Activated CD4-positive, alpha-beta memory T cell treated with anti-CD3 and anti-CD28 coated beads, Interleukin-2, amount 10 ng/mL, durations not matched to agents 7 days and 5 days (primary cell): ENCODE results near the gene FAM174A. TPM values are rescaled to one million over a fixed set of nuclear protein-coding genes. Genes with fewer than 3 reads are reported as not detected.
"Not testable (repeated sequence)": the region's sequence is repeated elsewhere in the genome, so short reads cannot be mapped to it uniquely, and the experiment has no call there.

Experiments used
- CTCF ChIA-PET: fragments of 350-600 bp; sonication (Branson Sonifier 250); formaldehyde crosslinking; loops from one replicate; lab custom pipeline; 2021; ENCODE audit warnings: antibody characterized with exemption, inconsistent platforms; lab: Charles Lee
- POLR2A ChIA-PET: fragments of 350-600 bp; sonication (Branson Sonifier 250); formaldehyde crosslinking; loops from one replicate; lab custom pipeline; 2021; ENCODE audit warnings: antibody characterized with exemption; lab: Charles Lee
- DNase-seq: peaks from one replicate; pipeline ENCODE4 v3.0.0-alpha.2; 2020
- H3K27ac Mint-ChIP-seq: one replicate; pipeline ENCODE4 v1.8.0; 2021; ENCODE audit warnings: mild to moderate bottlenecking, mixed read lengths
- H3K27me3 Mint-ChIP-seq: one replicate; pipeline ENCODE4 v1.8.0; 2021; ENCODE audit warnings: mixed read lengths
- H3K36me3 Mint-ChIP-seq: one replicate; pipeline ENCODE4 v1.8.0; 2021; ENCODE audit warnings: low read depth, mixed read lengths
- H3K4me1 Mint-ChIP-seq: one replicate; pipeline ENCODE4 v1.8.0; 2021; ENCODE audit warnings: mixed read lengths
- H3K4me3 Mint-ChIP-seq: one replicate; pipeline ENCODE4 v1.8.0; 2021; ENCODE audit warnings: mild to moderate bottlenecking, mixed read lengths
- H3K9me3 Mint-ChIP-seq: one replicate; pipeline ENCODE4 v1.8.0; 2021; ENCODE audit warnings: mixed read lengths
- total RNA-seq, 2 experiments: library from RNA; stranded (reverse); gene quantifications; one replicate each; pipeline ENCODE4 v1.2.3, GENCODE V29; 2021

Gene FAM174A
- total RNA-seq, 2 experiments from 2014 or later: 6.0 to 6.8 TPM

DNA sequence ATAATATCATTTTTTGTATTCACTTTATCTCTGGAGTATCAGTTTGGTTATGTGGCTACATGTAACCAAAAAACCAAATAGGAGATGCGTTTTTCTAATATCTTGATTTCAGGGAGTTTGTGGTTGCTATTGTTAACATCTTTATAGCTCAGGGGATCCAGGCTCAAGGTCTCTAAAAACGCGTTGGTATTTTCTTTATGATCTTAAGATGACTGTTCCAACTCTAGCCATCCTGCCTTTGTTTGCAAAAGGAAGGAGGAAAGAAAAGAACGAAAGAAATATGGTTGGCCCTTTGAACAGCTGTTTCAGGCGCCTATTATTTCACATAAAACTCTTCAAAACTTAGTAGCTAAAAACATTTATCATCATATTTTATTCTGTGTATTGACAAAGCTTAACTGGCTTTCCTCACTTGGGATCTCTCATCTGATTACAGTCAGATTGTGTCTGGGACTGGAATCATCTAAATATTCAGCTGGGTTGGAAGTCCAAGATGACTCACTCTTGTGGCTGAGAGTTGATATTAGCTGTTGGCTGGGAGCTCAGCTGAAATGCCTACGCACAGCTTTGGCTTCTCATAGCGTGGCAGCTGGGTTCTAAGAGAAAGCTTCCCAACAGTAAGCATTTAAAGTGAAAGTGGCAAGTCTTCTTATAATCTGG lies 60.1 kb downstream of the FAM174A start:
- CTCF ChIA-PET: no interaction called here
- Mint-ChIP-seq H3K36me3 (no peaks in the 10 kb centered on the region), H3K4me1 (no peaks in the 10 kb centered on the region)

GRCh38 chr5:100595812-100596173 lies 60.6 kb downstream of the FAM174A start:
- peaks cover 7% of the 10 kb centered on the region for H3K27me3 Mint-ChIP-seq
- H3K27ac Mint-ChIP-seq: no peak overlapping the region
- H3K9me3 Mint-ChIP-seq: no peaks in the 10 kb centered on the region
- DNase-seq: no peak
- ChIA-PET CTCF (no interaction called here), POLR2A (no interaction called here)
- H3K36me3 Mint-ChIP-seq: no peaks in the 10 kb centered on the region
- no peaks in the 10 kb centered on the region for H3K4me1 Mint-ChIP-seq
- no peak overlapping the region for H3K4me3 Mint-ChIP-seq

More for the DNA sequence above, 60.1 kb downstream of the FAM174A start:
- no peak for DNase-seq
- no peaks in the 10 kb centered on the region for H3K9me3 Mint-ChIP-seq
- peaks cover 5% of the 10 kb centered on the region for H3K27me3 Mint-ChIP-seq
- no peak overlapping the region for H3K27ac Mint-ChIP-seq
- POLR2A ChIA-PET: no interaction called here
- H3K4me3 Mint-ChIP-seq: no peak overlapping the region

- no peak overlapping the region for H3K27ac Mint-ChIP-seq
- CTCF ChIA-PET: no interaction called here
- peaks cover 7% of the 10 kb centered on the region for H3K27me3 Mint-ChIP-seq
- H3K4me3 Mint-ChIP-seq: no peak overlapping the region
- DNase-seq: no peak
- no peaks in the 10 kb centered on the region for H3K36me3 Mint-ChIP-seq
- H3K9me3 Mint-ChIP-seq: no peaks in the 10 kb centered on the region
- POLR2A ChIA-PET: no interaction called here
- H3K4me1 Mint-ChIP-seq: no peaks in the 10 kb centered on the region
These were observed 63.3 kb downstream of the FAM174A start for GRCh38 chr5:100598446-100598845.

DNA sequence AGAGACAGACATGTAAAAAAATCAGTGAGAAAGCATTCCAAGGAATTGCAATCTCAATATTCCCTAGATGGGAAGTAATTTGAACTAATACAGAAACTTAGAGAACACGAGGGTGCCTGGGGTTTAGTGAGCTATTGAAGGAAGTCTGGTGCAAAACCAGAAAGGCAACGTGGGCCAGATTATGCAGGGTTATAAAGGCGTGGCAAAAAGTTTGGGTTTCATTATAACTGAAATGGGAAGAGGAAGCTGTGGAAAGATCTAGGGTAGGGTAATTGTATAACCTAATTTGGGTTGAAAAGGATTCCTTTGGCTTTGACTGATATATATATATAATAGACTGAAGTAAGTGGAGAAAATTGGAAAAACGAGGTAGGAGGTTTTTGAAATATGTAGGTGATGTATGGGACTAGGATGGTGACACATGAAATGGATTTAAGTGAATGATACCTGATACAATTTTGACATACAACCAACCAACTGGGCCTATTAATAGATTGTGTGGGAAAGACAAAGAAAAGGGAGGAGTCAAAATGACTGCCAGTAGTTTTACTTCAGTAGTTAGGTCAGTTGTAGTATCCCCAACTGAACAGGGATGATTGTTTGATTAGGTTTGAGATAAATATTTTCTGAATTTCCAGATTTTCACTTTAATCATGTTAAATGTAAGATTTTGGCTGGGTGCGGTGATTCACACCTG lies 65.3 kb downstream of the FAM174A start:
- POLR2A ChIA-PET: interaction anchor here (1.0 kb wide), 1 partner anchor 12 kb away, joined by 3 read pairs; no protein-coding TSS in a partner anchor
- CTCF ChIA-PET: no interaction called here
- Mint-ChIP-seq H3K9me3 (no peaks in the 10 kb centered on the region), H3K4me3 (no peak overlapping the region), H3K27ac (no peak overlapping the region), H3K27me3 (peaks cover 7% of the 10 kb centered on the region), H3K4me1 (no peaks in the 10 kb centered on the region), H3K36me3 (no peaks in the 10 kb centered on the region)
- DNase-seq: no peak

GRCh38 chr5:100603141-100603540 lies 68.0 kb downstream of the FAM174A start:
- ChIA-PET POLR2A (no interaction called here), CTCF (no interaction called here)
- no peak for DNase-seq
- Mint-ChIP-seq H3K9me3 (no peaks in the 10 kb centered on the region), H3K4me1 (no peaks in the 10 kb centered on the region), H3K36me3 (no peaks in the 10 kb centered on the region), H3K27ac (no peak overlapping the region), H3K4me3 (no peak overlapping the region), H3K27me3 (peaks cover 1% of the 10 kb centered on the region)

- H3K27ac Mint-ChIP-seq, H3K4me3 Mint-ChIP-seq, H3K9me3 Mint-ChIP-seq, DNase-seq, H3K36me3 Mint-ChIP-seq, H3K4me1 Mint-ChIP-seq, H3K27me3 Mint-ChIP-seq, CTCF ChIA-PET: not testable (repeated sequence)
- POLR2A ChIA-PET: interaction anchor here (0.6 kb wide), 1 partner anchor 167 kb away, joined by 3 read pairs; no protein-coding TSS in a partner anchor
These were observed 68.8 kb downstream of the FAM174A start for GRCh38 chr5:100604021-100604420.

DNA sequence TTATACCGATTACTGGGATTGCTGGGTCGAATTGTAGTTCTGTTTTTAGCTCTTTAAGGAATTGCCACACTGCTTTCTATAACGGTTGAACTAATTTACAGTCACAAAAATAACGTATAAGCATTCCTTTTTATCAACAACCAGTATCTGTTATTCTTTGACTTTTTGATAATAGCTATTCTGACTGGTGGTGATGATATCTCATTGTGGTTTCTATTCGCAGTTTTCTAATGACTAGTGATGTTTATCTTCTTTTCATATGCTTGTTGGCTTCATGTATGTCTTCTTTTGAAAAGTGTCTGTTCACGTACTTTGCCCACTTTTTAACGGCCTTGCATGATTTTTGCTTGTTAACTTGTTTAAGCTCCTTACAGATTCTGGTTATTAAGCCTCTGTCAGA lies 74.4 kb downstream of the FAM174A start:
- ChIA-PET POLR2A (interaction anchor here (1.4 kb wide), 1 partner anchor 38 kb away, joined by 3 read pairs; no protein-coding TSS in a partner anchor), CTCF (no interaction called here)
- DNase-seq: no peak
- peaks cover 2% of the 10 kb centered on the region for H3K36me3 Mint-ChIP-seq
- no peak overlapping the region for H3K4me3 Mint-ChIP-seq
- peaks cover 14% of the 10 kb centered on the region for H3K4me1 Mint-ChIP-seq
- H3K27ac Mint-ChIP-seq: no peak overlapping the region
- H3K27me3 Mint-ChIP-seq: peaks cover 10% of the 10 kb centered on the region
- H3K9me3 Mint-ChIP-seq: no peaks in the 10 kb centered on the region

- CTCF ChIA-PET: no interaction called here
- no peak overlapping the region for H3K27ac Mint-ChIP-seq
These were observed 79.1 kb downstream of the FAM174A start for GRCh38 chr5:100614308-100614707.

DNA sequence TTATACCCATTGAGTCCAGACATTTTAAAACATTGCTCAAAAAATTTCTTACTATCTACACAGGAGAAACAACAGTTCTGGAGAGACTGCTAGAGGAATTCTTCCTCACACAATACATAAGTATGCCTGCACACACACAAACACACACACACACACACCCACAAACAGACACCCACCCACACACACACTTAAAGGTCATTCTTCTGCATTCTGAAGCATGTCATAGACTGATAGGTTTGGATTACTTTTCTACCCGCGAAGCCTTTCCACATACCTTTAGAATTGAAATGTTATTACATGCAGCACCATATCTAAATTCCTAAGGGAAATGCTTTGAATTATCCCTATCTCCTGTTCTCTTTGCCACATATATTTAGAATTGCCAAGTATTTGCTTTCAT lies 80.2 kb downstream of the FAM174A start:
- no peak for DNase-seq
- no peak overlapping the region for H3K27ac Mint-ChIP-seq
- ChIA-PET POLR2A (no interaction called here), CTCF (no interaction called here)
- H3K9me3 Mint-ChIP-seq: no peaks in the 10 kb centered on the region
- no peak overlapping the region for H3K4me3 Mint-ChIP-seq
- peaks cover 11% of the 10 kb centered on the region for H3K27me3 Mint-ChIP-seq
- no peaks in the 10 kb centered on the region for H3K4me1 Mint-ChIP-seq
- no peaks in the 10 kb centered on the region for H3K36me3 Mint-ChIP-seq

More at GRCh38 chr5:100614308-100614707, 79.1 kb downstream of the FAM174A start:
- POLR2A ChIA-PET: no interaction called here
- no peak for DNase-seq
- Mint-ChIP-seq H3K36me3 (peaks cover 2% of the 10 kb centered on the region), H3K4me3 (no peak overlapping the region), H3K9me3 (no peaks in the 10 kb centered on the region), H3K27me3 (peaks cover 14% of the 10 kb centered on the region), H3K4me1 (peaks cover 10% of the 10 kb centered on the region)

GRCh38 chr5:100616291-100616690 lies 81.1 kb downstream of the FAM174A start:
- CTCF ChIA-PET: no interaction called here
- DNase-seq: no peak
- H3K4me3 Mint-ChIP-seq: no peak overlapping the region
- H3K36me3 Mint-ChIP-seq: no peaks in the 10 kb centered on the region
- no peaks in the 10 kb centered on the region for H3K9me3 Mint-ChIP-seq
- H3K4me1 Mint-ChIP-seq: no peaks in the 10 kb centered on the region
- H3K27ac Mint-ChIP-seq: no peak overlapping the region
- peaks cover 8% of the 10 kb centered on the region for H3K27me3 Mint-ChIP-seq
- POLR2A ChIA-PET: no interaction called here

- Mint-ChIP-seq H3K4me3 (no peak overlapping the region), H3K4me1 (no peaks in the 10 kb centered on the region), H3K27ac (no peak overlapping the region), H3K36me3 (no peaks in the 10 kb centered on the region), H3K9me3 (no peaks in the 10 kb centered on the region), H3K27me3 (peaks cover 8% of the 10 kb centered on the region)
- DNase-seq: no peak
- ChIA-PET CTCF (no interaction called here), POLR2A (no interaction called here)
These were observed 81.8 kb downstream of the FAM174A start for GRCh38 chr5:100616981-100617380.

GRCh38 chr5:100623719-100624118 lies 88.5 kb downstream of the FAM174A start:
- Mint-ChIP-seq H3K4me3 (no peak overlapping the region), H3K27ac (no peak overlapping the region), H3K4me1 (no peaks in the 10 kb centered on the region), H3K9me3 (no peaks in the 10 kb centered on the region), H3K36me3 (no peaks in the 10 kb centered on the region), H3K27me3 (no peaks in the 10 kb centered on the region)
- POLR2A ChIA-PET: interaction anchor here (1.4 kb wide), 1 partner anchor 23 kb away, joined by 3 read pairs; no protein-coding TSS in a partner anchor
- CTCF ChIA-PET: interaction anchor here (1.0 kb wide), 2 partner anchors 227 to 279 kb away, joined by 3 read pairs; no protein-coding TSS in a partner anchor
- no peak for DNase-seq

DNA sequence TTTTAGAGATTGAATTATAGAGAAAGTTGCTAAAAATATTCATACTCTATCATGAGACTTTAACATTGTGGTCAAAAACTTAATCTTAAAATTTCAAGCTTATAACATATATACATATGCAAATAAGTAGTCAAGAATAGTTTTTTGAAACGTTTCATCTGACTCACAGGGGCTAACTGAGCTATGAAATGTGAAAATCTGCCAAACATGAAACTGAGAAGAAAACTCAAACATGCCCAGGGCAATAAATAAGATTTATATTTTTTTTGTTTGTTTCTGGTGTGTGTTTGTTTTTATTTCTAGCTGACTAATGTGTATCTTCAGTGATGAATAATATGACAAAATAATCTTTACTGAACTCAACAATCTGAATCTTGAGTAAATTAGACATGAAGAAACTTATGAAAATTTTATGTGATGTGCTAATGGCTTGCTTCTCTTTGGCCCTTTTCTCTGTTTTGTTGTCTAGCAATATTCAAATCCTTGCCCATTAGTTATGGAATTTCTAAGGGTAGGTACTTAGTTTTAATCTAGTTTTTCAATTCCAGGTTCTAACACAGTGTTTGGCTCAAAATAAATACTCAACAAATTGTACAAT lies 99.9 kb downstream of the FAM174A start:
- no peak for DNase-seq
- CTCF ChIA-PET: no interaction called here
- Mint-ChIP-seq H3K4me1 (no peaks in the 10 kb centered on the region), H3K27me3 (no peaks in the 10 kb centered on the region), H3K9me3 (no peaks in the 10 kb centered on the region), H3K4me3 (no peak overlapping the region), H3K36me3 (no peaks in the 10 kb centered on the region), H3K27ac (no peak overlapping the region)
- POLR2A ChIA-PET: no interaction called here
